ENCODE measurements around the gene AP2S1.

DNA sequence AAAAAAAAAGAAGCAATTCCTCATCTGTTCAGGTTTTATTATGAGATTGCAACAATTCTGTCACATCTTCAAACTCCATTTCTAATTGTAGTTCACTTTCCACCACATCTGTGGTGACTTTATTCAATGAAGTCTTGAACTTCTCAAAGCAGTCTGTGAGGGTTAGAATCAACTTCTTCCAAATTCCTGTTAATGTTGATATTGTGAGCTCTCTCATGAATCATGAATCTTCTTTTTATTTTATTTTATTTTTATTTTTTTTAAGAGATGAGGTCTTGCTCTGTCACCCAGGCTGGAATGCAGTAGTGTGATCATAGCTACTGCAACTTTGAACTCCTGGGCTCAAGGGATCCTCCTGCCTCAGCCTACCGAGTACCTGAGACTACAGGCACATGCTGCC, 29.8 kb upstream of the AP2S1 start:
- TF ChIP-seq, protein P1, sequence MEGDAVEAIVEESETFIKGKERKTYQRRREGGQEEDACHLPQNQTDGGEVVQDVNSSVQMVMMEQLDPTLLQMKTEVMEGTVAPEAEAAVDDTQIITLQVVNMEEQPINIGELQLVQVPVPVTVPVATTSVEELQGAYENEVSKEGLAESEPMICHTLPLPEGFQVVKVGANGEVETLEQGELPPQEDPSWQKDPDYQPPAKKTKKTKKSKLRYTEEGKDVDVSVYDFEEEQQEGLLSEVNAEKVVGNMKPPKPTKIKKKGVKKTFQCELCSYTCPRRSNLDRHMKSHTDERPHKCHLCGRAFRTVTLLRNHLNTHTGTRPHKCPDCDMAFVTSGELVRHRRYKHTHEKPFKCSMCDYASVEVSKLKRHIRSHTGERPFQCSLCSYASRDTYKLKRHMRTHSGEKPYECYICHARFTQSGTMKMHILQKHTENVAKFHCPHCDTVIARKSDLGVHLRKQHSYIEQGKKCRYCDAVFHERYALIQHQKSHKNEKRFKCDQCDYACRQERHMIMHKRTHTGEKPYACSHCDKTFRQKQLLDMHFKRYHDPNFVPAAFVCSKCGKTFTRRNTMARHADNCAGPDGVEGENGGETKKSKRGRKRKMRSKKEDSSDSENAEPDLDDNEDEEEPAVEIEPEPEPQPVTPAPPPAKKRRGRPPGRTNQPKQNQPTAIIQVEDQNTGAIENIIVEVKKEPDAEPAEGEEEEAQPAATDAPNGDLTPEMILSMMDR (IDR thresholded peaks at IDR 0.05) = no peak
- no peak for TF ChIP-seq PHF8 (IDR thresholded peaks at IDR 0.05; ENCODE audit: borderline replicate concordance, low read depth)
- no peak for TF ChIP-seq MYC (IDR thresholded peaks at IDR 0.05; ENCODE audit: borderline replicate concordance, low read length)
- TF ChIP-seq SREBF2 (IDR thresholded peaks at IDR 0.05) = no peak
- no peak for TF ChIP-seq JUN (IDR thresholded peaks at IDR 0.05)
- TF ChIP-seq HES2 (IDR thresholded peaks at IDR 0.05) = no peak
- no peak for TF ChIP-seq HDAC2 (IDR thresholded peaks at IDR 0.05)
- no peak for TF ChIP-seq NPAS2 (CRISPR knock-in tag; IDR thresholded peaks at IDR 0.05; ENCODE audit: borderline replicate concordance)
- TF ChIP-seq MAX (IDR thresholded peaks at IDR 0.05) = no peak
- no peak for TF ChIP-seq POLR2A (IDR thresholded peaks at IDR 0.05; ENCODE audit: low read length)
- no peak for TF ChIP-seq CHD4 (IDR thresholded peaks at IDR 0.05; ENCODE audit: borderline replicate concordance)

Measured in A549 (cell line).